Endothelial cell of umbilical vein (primary cell): ENCODE data around the gene CACNA2D3. TPM values are rescaled to one million over a fixed set of nuclear protein-coding genes. Genes with fewer than 3 reads are reported as not detected.

Experiments
- BruUV-seq: library from RNA; stranded (reverse); fragments of 400-500 nt; replicated peaks from 2 replicates; lab custom pipeline; 2021; lab: Mats Ljungman, UMichigan
- CTCF ChIA-PET: fragments of 300-600, 350-600 bp; sonication (Branson Sonifier 250); formaldehyde crosslinking; loops from one replicate; lab custom pipeline; 2021; ENCODE audit warnings: antibody characterized with exemption, inconsistent platforms; lab: Charles Lee
- POLR2A ChIA-PET: fragments of 300-600, 350-600 bp; sonication (Branson Sonifier 250); formaldehyde crosslinking; loops from one replicate; lab custom pipeline; 2021; ENCODE audit warnings: antibody characterized with exemption, inconsistent platforms; lab: Charles Lee
- DNase-seq: peaks from one replicate; pipeline ENCODE4 v3.0.0-alpha.2; 2011; ENCODE audit warnings: low read depth, low spot score
- FAIRE-seq: peaks from 2 replicates; lab custom pipeline; 2011; peaks lifted over from hg19 to GRCh38; lab: Jason Lieb, UNC
- H2AFZ ChIP-seq: 2 replicates; pipeline ENCODE4 v1.6.0; 2012; ENCODE audit warnings: low read depth, low read length, control low read depth, inconsistent platforms
- H3K27ac ChIP-seq: 2 replicates; pipeline ENCODE4 v1.5.1; 2011; ENCODE audit warnings: low read depth, mild to moderate bottlenecking, control low read depth, low read length, moderate library complexity; ENCODE audit not compliant: insufficient read depth
- H3K27me3 ChIP-seq, 2 experiments: 2 replicates each; pipeline versions ENCODE4 v1.6.0 to v1.6.1; 2011; ENCODE audit warnings: low read length in 2 of 2, mixed read lengths in 1 of 2; ENCODE audit not compliant: control insufficient read depth in 2 of 2, insufficient read depth in 2 of 2
- H3K36me3 ChIP-seq, 2 experiments: 2 replicates in 1 of 2; 3 replicates in 1 of 2; pipeline ENCODE4 v1.5.1; 2011; ENCODE audit warnings: low read length in 2 of 2, mild to moderate bottlenecking in 1 of 2, moderate library complexity in 1 of 2; ENCODE audit not compliant: control insufficient read depth in 2 of 2, insufficient read depth in 2 of 2; ENCODE audit errors: extremely low read depth in 1 of 2
- H3K4me1 ChIP-seq: 3 replicates; pipeline ENCODE4 v1.5.1; 2011; ENCODE audit warnings: mild to moderate bottlenecking, low read length; ENCODE audit not compliant: control insufficient read depth, insufficient read depth; ENCODE audit errors: extremely low read depth
- H3K4me2 ChIP-seq: 2 replicates; pipeline ENCODE4 v1.6.1; 2011; ENCODE audit warnings: low read length, control low read depth, mixed read lengths; ENCODE audit not compliant: insufficient read depth
- H3K4me3 ChIP-seq, 3 experiments: fragments of 200-600 bp in 1 of 3; sonication (generic), shearing (Covaris generic) in 1 of 3; replicated peaks in 1 of 3; 2 replicates each; pipeline ENCODE4 v1.5.1; 2011 to 2016; ENCODE audit warnings: control low read depth in 3 of 3, low read length in 3 of 3, mild to moderate bottlenecking in 2 of 3, inconsistent platforms in 1 of 3, low read depth in 1 of 3, moderate library complexity in 1 of 3; ENCODE audit not compliant: insufficient read depth in 1 of 3
- H3K79me2 ChIP-seq: 2 replicates; pipeline ENCODE4 v1.6.0; 2012; ENCODE audit warnings: low read length, inconsistent platforms; ENCODE audit not compliant: control insufficient read depth, insufficient read depth
- H3K9ac ChIP-seq: replicated peaks from 2 replicates; pipeline ENCODE3; 2011; ENCODE audit warnings: low read length, control low read depth; ENCODE audit not compliant: insufficient read depth; ENCODE audit errors: extremely low read depth
- H3K9me1 ChIP-seq: replicated peaks from 3 replicates; pipeline ENCODE4 v1.6.0; 2011; ENCODE audit warnings: mild to moderate bottlenecking, low read length; ENCODE audit not compliant: control insufficient read depth, insufficient read depth; ENCODE audit errors: extremely low read depth
- H3K9me3 ChIP-seq: replicated peaks from 2 replicates; pipeline ENCODE4 v1.5.1; 2012; ENCODE audit warnings: low read length, inconsistent platforms; ENCODE audit not compliant: control insufficient read depth, insufficient read depth
- H4K20me1 ChIP-seq: replicated peaks from 2 replicates; pipeline ENCODE3; 2011; ENCODE audit warnings: mild to moderate bottlenecking, low read length; ENCODE audit not compliant: control insufficient read depth, insufficient read depth; ENCODE audit errors: extremely low read depth
- EZH2 ChIP-seq: IDR thresholded peaks from 2 replicates; pipeline ENCODE4 v1.6.1; 2012; ENCODE audit warnings: borderline replicate concordance, low read depth, mild to moderate bottlenecking, moderate library complexity, low read length, inconsistent platforms; ENCODE audit not compliant: severe bottlenecking
- FOS ChIP-seq: IDR thresholded peaks from 2 replicates; pipeline ENCODE4 v1.6.1; 2011; ENCODE audit warnings: mild to moderate bottlenecking, low read length, moderate library complexity, borderline replicate concordance; ENCODE audit not compliant: insufficient read depth
- GATA2 ChIP-seq: IDR thresholded peaks from 2 replicates; pipeline ENCODE4 v1.7.0; 2011; ENCODE audit warnings: low read depth, mild to moderate bottlenecking, moderate library complexity, mixed read lengths, low read length; ENCODE audit not compliant: insufficient read length, insufficient read depth
- JUN ChIP-seq: IDR thresholded peaks from 2 replicates; pipeline ENCODE4 v1.6.1; 2011; ENCODE audit warnings: borderline replicate concordance, low read depth; ENCODE audit not compliant: insufficient read length, insufficient read depth
- MYC ChIP-seq: IDR thresholded peaks from one replicate; pipeline ENCODE4 v1.6.1; 2011; ENCODE audit warnings: mild to moderate bottlenecking, low read depth, low read length
- POLR2A ChIP-seq: IDR thresholded peaks from 2 replicates; pipeline ENCODE4 v1.6.1; 2012; ENCODE audit warnings: low read depth, mild to moderate bottlenecking, control low read depth, low read length
- POLR2AphosphoS5 ChIP-seq: IDR thresholded peaks from 2 replicates; pipeline ENCODE4 v1.6.1; 2012; ENCODE audit warnings: low read depth, mild to moderate bottlenecking, control low read depth, low read length, moderate library complexity; ENCODE audit not compliant: insufficient read depth
- dilution Hi-C: fragments of 300-500 bp; cut with MboI; formaldehyde crosslinking; loops from one replicate; pipeline ENCODE4 v1.15.0; 2019; ENCODE audit warnings: low sequenced_read_pairs; ENCODE audit not compliant: extremely low pct_ligation_motif_present
- intact Hi-C: fragments of 100-400 bp; cut with micrococcal nuclease; formaldehyde crosslinking; loops from one replicate; pipeline ENCODE4 v1.10.0; 2022
- polyA plus RNA-seq, 4 experiments: library from polyadenylated mRNA; depleted of rRNA in 3 of 4; stranded (reverse) in 3 of 4; unstranded in 1 of 4; fragments of >200 nt; gene quantifications; 2 replicates each; pipeline versions ENCODE4 v1.2.1 to v1.2.3, GENCODE V29; 2011 to 2012; ENCODE audit warnings: missing spikeins in 1 of 4
- total RNA-seq: library from RNA; stranded (reverse); gene quantifications from 2 replicates; pipeline ENCODE4 v1.2.3, GENCODE V29; 2021
- TF ChIP-seq, protein P1 (sequence below): IDR thresholded peaks from 2 replicates; pipeline ENCODE4 v1.6.1; 2011; ENCODE audit not compliant: insufficient read depth, insufficient read length
- TF ChIP-seq, protein P2 (sequence below), 2 donors: IDR thresholded peaks; 1 replicate in 1 of 2; 2 replicates in 1 of 2; pipeline ENCODE4 v1.5.1; 2011; ENCODE audit warnings: low read length in 2 of 2, mild to moderate bottlenecking in 2 of 2, moderate library complexity in 2 of 2, control low read depth in 1 of 2, inconsistent platforms in 1 of 2, low read depth in 1 of 2; ENCODE audit not compliant: insufficient read depth in 1 of 2; ENCODE audit errors: extremely low read depth in 1 of 2

The CACNA2D3 gene
- total and polyA plus RNA-seq, 2 donors (not counting 3 experiments of a cell fraction or from before 2014, with no cell fraction given) = not detected

DNA sequence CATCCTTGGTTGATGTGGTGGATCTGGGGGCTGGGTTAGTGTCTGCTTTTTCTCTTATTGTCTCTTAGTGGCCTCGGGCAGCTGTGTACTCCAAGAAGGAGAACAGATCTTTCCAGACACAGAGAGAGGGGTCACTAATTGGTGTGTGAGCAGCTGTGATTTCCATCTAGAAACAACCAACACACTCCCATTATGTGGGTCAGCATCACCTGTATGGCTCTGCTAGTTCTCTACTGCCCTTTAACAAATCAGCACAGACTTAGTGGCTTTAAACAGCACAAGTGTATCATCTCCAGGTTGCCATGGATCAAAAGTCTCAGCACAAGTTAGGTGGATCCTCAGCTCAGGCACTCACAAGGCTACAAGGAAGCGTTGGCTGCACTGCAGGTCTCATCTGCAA is 648.7 kb downstream of the CACNA2D3 start:
- Histone ChIP-seq H3K27me3 (no peaks in the 10 kb centered on the region), H3K79me2 (no peaks in the 10 kb centered on the region), H4K20me1 (no peaks in the 10 kb centered on the region), H3K36me3 (no peaks in the 10 kb centered on the region), H3K9me3 (peaks cover 3% of the 10 kb centered on the region), H3K27ac (no peak overlapping the region), H3K9me1 (no peaks in the 10 kb centered on the region), H3K4me2 (no peak overlapping the region), H3K4me1 (no peaks in the 10 kb centered on the region), H2AFZ (no peak overlapping the region), H3K9ac (no peak overlapping the region), H3K4me3 (no peak overlapping the region)
- no TSS peak for BruUV-seq
- intact Hi-C loops (no loop called here), dilution Hi-C loops (no loop called here)
- FAIRE-seq = no peak
- TF ChIP-seq POLR2AphosphoS5 = no peak
- no peak for TF ChIP-seq JUN
- no peak for TF ChIP-seq GATA2
- no peak for TF ChIP-seq MYC
- TF ChIP-seq, protein P1, sequence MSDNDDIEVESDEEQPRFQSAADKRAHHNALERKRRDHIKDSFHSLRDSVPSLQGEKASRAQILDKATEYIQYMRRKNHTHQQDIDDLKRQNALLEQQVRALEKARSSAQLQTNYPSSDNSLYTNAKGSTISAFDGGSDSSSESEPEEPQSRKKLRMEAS = no peak
- TF ChIP-seq POLR2A = no peak
- DNase-seq = no peak
- ChIA-PET POLR2A (no interaction called here), CTCF (no interaction called here)

DNA sequence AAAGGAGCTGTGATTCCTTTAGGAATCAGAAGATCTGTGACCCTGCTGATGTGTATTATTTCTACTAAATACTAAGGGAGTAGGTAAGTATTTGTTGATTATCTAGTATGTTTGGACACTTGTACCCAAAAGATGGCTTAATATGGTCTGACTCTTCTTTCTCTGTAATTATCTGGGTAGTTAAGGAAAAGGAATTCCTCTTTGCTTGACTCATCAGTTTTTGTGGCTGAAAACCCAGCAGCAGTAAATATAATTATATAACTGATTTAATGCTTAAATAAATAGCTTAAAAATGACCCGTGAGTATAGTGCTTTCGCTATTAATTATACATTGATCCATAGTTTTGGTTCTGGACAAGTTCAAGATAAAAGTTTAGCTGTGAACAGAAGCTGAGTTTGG is 649.7 kb downstream of the CACNA2D3 start:
- POLR2A ChIA-PET = no interaction called here
- H3K4me2 ChIP-seq = no peak overlapping the region
- no peak overlapping the region for H3K4me3 ChIP-seq
- intact Hi-C loops = no loop called here
- no peak for DNase-seq
- H2AFZ ChIP-seq = no peak overlapping the region
- CTCF ChIA-PET = no interaction called here
- no peak for FAIRE-seq
- H4K20me1 ChIP-seq = no peaks in the 10 kb centered on the region
- H3K36me3 ChIP-seq = no peaks in the 10 kb centered on the region
- no peak overlapping the region for H3K27ac ChIP-seq
- peaks cover 3% of the 10 kb centered on the region for H3K9me3 ChIP-seq
- TF ChIP-seq POLR2A (no peak), POLR2AphosphoS5 (no peak), MYC (no peak), FOS (no peak), EZH2 (no peak)
- TF ChIP-seq, protein P2, sequence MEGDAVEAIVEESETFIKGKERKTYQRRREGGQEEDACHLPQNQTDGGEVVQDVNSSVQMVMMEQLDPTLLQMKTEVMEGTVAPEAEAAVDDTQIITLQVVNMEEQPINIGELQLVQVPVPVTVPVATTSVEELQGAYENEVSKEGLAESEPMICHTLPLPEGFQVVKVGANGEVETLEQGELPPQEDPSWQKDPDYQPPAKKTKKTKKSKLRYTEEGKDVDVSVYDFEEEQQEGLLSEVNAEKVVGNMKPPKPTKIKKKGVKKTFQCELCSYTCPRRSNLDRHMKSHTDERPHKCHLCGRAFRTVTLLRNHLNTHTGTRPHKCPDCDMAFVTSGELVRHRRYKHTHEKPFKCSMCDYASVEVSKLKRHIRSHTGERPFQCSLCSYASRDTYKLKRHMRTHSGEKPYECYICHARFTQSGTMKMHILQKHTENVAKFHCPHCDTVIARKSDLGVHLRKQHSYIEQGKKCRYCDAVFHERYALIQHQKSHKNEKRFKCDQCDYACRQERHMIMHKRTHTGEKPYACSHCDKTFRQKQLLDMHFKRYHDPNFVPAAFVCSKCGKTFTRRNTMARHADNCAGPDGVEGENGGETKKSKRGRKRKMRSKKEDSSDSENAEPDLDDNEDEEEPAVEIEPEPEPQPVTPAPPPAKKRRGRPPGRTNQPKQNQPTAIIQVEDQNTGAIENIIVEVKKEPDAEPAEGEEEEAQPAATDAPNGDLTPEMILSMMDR (IDR thresholded peaks at IDR 0.05; ENCODE audit: extremely low read depth in 1 of 2, insufficient read depth in 1 of 2, low read depth in 1 of 2, low read length in 2 of 2) = no peak
- TF ChIP-seq, protein P1 = no peak
- dilution Hi-C loops = no loop called here
- no peaks in the 10 kb centered on the region for H3K27me3 ChIP-seq
- no peak overlapping the region for H3K9ac ChIP-seq
- BruUV-seq = no TSS peak
- no peaks in the 10 kb centered on the region for H3K9me1 ChIP-seq
- no peaks in the 10 kb centered on the region for H3K4me1 ChIP-seq
- H3K79me2 ChIP-seq = no peaks in the 10 kb centered on the region
